Activated gamma-delta T cell (primary cell): Measurements from ENCODE around the gene TENM4.

Experiments
- DNase-seq: peaks from one replicate; lab custom pipeline; 2025; lab: John Stamatoyannopoulos, UW

The TENM4 gene

GRCh38 chr11:79418241-79418640 lies 22.6 kb downstream of the TENM4 start:
- no peak for DNase-seq

DNA sequence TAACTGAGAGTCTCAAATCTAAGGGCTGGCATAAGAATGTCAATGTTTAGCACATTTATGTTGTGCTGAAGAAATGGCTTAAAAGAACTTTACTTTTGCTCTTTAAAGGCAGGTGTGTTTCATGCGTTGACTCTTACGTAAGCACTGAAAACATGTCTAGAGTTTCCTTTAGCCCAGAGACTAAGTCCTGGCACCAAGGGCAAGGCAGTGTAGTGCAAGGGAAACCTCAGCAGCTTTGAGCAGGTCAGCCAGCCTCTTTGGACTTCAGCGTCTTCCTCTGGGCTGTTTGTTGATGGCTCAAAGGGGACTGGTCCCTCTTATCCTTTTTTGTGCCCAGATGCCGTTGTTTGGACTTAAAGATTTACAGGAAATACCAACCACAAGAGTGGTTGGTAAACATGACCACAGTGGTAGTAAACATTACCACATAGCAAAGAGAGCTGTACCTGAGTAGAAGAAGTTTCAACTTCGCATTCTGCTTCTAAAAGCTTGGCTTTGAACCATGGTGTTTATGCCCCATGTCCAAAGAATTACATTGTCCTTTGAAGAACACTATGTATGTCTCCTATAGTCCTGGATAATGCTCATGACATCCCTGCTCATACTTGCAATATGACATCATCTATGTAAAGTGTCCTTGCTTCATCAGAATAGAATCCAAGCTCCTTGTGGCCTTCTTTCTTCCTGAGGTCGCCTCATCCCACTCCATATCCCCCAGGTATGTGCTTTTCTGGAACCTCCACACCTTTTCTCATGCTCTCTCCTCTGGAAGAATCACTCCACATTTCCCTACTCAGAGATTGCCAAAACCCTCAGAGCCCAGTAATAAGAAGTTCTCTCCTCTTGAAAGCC lies 23.5 kb downstream of the TENM4 start:
- DNase-seq = no peak

DNA sequence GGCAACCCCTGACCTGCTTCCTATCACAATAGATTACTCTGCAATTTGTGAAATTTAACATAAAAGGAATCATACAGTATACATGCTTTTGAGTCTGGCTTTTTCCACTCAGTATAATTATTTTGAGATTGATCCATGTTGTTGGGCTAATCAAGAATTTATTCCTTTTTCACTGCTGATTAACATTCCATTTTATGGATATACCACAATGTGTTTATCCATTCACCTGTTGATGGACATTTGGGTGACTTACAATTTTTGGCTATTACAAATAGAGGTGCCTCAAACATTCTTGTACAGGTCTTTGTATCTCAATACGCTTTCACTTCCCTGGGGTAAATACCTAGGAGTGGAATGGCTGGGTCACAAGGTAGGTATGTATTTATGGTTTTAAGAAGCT lies 24.9 kb downstream of the TENM4 start:
- no peak for DNase-seq

GRCh38 chr11:79415411-79415810 lies 25.4 kb downstream of the TENM4 start:
- DNase-seq = no peak

GRCh38 chr11:79414644-79415317 lies 26.0 kb downstream of the TENM4 start:
- no peak for DNase-seq

- no peak for DNase-seq
Measured at GRCh38 chr11:79414041-79414440, 26.8 kb downstream of the TENM4 start.

GRCh38 chr11:79413268-79413667 lies 27.6 kb downstream of the TENM4 start:
- DNase-seq = no peak

GRCh38 chr11:79412761-79413160 lies 28.1 kb downstream of the TENM4 start:
- DNase-seq = no peak

GRCh38 chr11:79409330-79409729 lies 31.5 kb downstream of the TENM4 start:
- DNase-seq = no peak

DNA sequence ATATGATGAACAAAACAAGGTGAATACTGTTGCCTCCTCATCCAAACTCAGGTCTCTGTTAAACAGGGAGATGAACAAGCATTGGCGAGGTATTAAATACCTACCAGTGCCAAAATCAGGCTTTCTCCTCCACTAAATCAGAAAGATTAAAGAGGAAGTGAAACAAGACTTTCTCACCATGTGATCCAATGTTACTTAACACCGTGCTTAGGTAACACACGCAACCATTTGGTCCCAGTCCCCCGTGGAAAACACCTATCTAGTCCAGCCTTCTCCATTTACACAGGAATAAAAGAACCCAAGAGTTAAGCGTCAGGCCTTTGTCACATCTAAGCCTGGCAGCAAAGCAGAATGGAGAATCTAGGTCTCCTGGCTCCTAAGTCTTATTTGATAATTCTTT lies 34.5 kb downstream of the TENM4 start:
- DNase-seq = no peak

- no peak for DNase-seq
Measured at GRCh38 chr11:79404806-79405205, 36.0 kb downstream of the TENM4 start.

- DNase-seq = no peak
Measured at GRCh38 chr11:79404325-79404724, 36.5 kb downstream of the TENM4 start.

DNA sequence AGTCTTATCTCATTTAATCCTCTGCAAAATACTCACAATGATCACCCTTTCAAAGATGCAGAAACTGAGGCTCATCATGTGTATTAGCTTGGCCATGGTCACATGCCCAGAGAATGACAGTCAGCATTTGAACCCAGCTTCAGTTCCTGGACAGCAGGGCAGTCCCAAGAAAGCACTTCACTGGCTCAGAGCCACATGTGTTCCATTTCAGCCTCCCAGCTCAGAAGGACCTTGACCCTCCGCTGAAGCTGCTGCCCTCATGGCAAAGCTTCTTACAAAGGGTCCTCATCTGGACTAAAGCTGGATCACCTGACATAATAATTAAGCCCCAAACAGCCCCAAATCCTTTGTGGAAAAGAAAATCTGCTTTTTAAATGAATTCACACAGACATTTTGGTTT lies 37.0 kb downstream of the TENM4 start:
- no peak for DNase-seq

GRCh38 chr11:79402912-79403311 lies 37.9 kb downstream of the TENM4 start:
- no peak for DNase-seq

GRCh38 chr11:79400717-79401330 lies 40.0 kb downstream of the TENM4 start:
- DNase-seq = no peak

DNA sequence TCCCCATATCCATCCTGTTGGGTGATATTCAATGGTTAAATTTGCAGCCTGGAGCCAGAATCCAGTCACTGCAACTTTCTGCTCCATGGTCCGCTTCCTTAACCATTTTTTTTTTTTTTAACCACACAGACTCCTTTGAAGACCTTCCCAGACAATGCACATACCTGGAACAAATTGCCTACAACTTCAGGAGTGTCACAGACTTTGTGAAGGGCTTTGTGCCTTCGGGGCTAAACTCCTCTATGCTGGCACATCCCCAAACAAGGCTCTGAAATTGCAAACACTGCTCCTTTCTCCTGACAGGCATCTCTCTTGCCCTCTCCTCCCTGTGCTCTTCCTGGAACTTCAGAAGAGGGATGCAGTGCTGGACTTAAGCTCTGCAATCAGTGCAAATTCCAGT lies 40.6 kb downstream of the TENM4 start:
- DNase-seq = no peak

DNA sequence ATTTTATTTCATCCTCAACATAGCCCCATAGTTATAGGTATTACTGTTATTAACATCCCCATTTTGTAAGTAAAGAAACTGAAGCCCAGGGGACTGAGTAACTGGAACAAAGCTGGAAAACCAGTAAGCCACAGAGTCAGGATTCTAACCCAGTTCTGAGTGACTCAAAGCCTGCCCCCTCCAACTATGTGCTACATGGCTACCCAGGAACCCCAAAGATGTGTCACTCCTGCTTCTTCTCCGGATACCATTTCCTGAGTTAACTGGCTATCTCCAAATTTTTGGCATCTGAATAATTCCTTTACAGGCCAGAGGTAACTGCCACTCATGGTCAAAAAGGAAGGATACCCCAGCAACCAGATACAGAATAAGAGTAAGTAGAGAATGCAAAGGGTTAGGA lies 43.6 kb downstream of the TENM4 start:
- DNase-seq = no peak

GRCh38 chr11:79396674-79397073 lies 44.2 kb downstream of the TENM4 start:
- no peak for DNase-seq

DNA sequence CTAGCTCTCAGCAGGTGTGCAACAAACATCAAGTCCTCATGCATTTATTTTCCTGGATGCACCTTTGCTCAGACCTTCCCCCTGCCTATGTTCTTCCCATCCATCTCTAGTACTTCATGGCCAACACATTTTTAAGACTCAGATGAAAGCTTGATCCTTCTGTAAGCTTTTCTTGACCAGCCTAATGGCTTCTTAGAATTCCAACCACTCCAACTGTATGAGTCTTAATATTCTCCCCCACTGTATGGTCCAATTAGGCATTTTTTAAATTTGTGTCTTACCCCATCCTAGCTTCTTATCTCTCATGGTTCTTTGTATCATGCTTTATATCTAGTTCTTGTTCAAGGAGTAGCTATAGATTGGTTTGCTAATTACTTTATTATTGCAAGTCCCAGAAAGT lies 44.8 kb downstream of the TENM4 start:
- DNase-seq = no peak

GRCh38 chr11:79393362-79394043 lies 47.3 kb downstream of the TENM4 start:
- no peak for DNase-seq

DNA sequence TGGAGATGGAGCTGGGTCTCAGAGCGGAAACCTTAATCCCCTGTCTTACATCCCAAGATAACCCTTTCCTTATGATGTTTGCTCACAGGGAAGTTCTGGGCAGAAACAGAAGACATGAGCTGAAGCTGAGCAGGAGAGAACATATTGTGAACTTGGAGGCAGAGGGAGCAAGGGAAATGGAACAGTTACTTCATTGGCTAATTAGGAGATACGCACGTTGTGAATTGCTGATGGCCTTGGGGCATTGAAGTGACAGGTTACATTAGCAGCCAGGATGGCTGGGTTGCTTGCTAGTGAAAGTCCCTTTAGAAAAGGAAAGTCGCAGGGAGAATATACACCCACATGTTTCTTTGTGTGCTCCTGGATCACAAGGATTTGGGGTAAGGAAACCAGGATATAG lies 48.7 kb downstream of the TENM4 start:
- no peak for DNase-seq

GRCh38 chr11:79390923-79391322 lies 49.9 kb downstream of the TENM4 start:
- DNase-seq = no peak

GRCh38 chr11:79390477-79390876 lies 50.4 kb downstream of the TENM4 start:
- no peak for DNase-seq
